ENCODE data around the gene PTPRA. TPM values are rescaled to one million over a fixed set of nuclear protein-coding genes. Genes with fewer than 3 reads are reported as not detected.
A peak's percentile ranks its signal among the peaks of the same experiment; 100 is the strongest.

Gene PTPRA
- total and polyA plus RNA-seq, 2 experiments from 2014 or later = 45.1 to 51.8 TPM

GRCh38 chr20:3042625-3043024 lies 169.3 kb downstream of the PTPRA start:
- Histone ChIP-seq H3K4me1 (ENCODE audit: insufficient read depth) (peaks cover 26% of the 10 kb centered on the region), H3K9me2 (replicated peaks; ENCODE audit: insufficient read depth) (no peaks in the 10 kb centered on the region), H3K4me3 (no peak overlapping the region), H3K9me3 (ENCODE audit: low read depth) (no peaks in the 10 kb centered on the region), H2AFZ (no peak overlapping the region), H3K27ac (peak overlapping the region; percentile 85), H3K79me2 (peaks cover 13% of the 10 kb centered on the region), H3K4me2 (no peak overlapping the region), H3K27me3 (no peaks in the 10 kb centered on the region), H3K36me3 (replicated peaks; ENCODE audit: insufficient read depth, low read depth) (no peaks in the 10 kb centered on the region), H4K20me1 (ENCODE audit: insufficient read depth, poor library complexity, severe bottlenecking) (no peaks in the 10 kb centered on the region)
- 88% methylated on average over 5 of the region's 5 CpGs for WGBS (ENCODE audit: low lambda C conversion rate, missing lambda C conversion rate)
- no peak for DNase-seq (ENCODE audit: low spot score)
- TF ChIP-seq EZH2 (IDR thresholded peaks at IDR 0.05; ENCODE audit: borderline replicate concordance) (no peak), EZH2phosphoT487 (IDR thresholded peaks at IDR 0.05; ENCODE audit: low read depth, severe bottlenecking, unreplicated experiment) (no peak), CTCF (IDR thresholded peaks at IDR 0.05; ENCODE audit: poor library complexity) (no peak)

GRCh38 chr20:3043322-3043721 lies 170.0 kb downstream of the PTPRA start, which contains the start of gene GNRH2:
Gene GNRH2 (plus strand): TSS chr20:3043622. CDS start chr20:3044415, 793 bp downstream.
- peaks cover 23% of the 10 kb centered on the region for H3K4me1 ChIP-seq (ENCODE audit: insufficient read depth)
- H3K4me3 ChIP-seq = no peak within 1 kb of the TSS
- no peaks in the 10 kb centered on the region for H3K36me3 ChIP-seq (replicated peaks; ENCODE audit: insufficient read depth, low read depth)
- H3K4me2 ChIP-seq = no peak within 1 kb of the TSS
- DNase-seq (ENCODE audit: low spot score) = no peak
- no peak for TF ChIP-seq CTCF (IDR thresholded peaks at IDR 0.05; ENCODE audit: poor library complexity)
- no peak for TF ChIP-seq EZH2phosphoT487 (IDR thresholded peaks at IDR 0.05; ENCODE audit: low read depth, severe bottlenecking, unreplicated experiment)
- no peak for TF ChIP-seq EZH2 (IDR thresholded peaks at IDR 0.05; ENCODE audit: borderline replicate concordance)
- no peak within 1 kb of the TSS for H2AFZ ChIP-seq
- H3K27ac ChIP-seq = peak within 1 kb of the TSS; percentile 85
- H3K79me2 ChIP-seq = peaks cover 18% of the 10 kb centered on the region
- no peaks in the 10 kb centered on the region for H3K27me3 ChIP-seq
- H3K9me3 ChIP-seq (ENCODE audit: low read depth) = no peaks in the 10 kb centered on the region
- WGBS (ENCODE audit: low lambda C conversion rate, missing lambda C conversion rate) = 88% methylated on average over 2 of the region's 3 CpGs
- H3K9me2 ChIP-seq (replicated peaks; ENCODE audit: insufficient read depth) = no peaks in the 10 kb centered on the region
- H4K20me1 ChIP-seq (ENCODE audit: insufficient read depth, poor library complexity, severe bottlenecking) = no peaks in the 10 kb centered on the region

GRCh38 chr20:3044336-3044965 lies 171.2 kb downstream of the PTPRA start:
- H3K36me3 ChIP-seq (replicated peaks; ENCODE audit: insufficient read depth, low read depth) = no peaks in the 10 kb centered on the region
- WGBS (ENCODE audit: low lambda C conversion rate, missing lambda C conversion rate) = 100% methylated on average over 8 of the region's 8 CpGs
- H3K79me2 ChIP-seq = peaks cover 18% of the 10 kb centered on the region
- H4K20me1 ChIP-seq (ENCODE audit: insufficient read depth, poor library complexity, severe bottlenecking) = no peaks in the 10 kb centered on the region
- no peaks in the 10 kb centered on the region for H3K27me3 ChIP-seq
- no peak overlapping the region for H3K4me3 ChIP-seq
- H3K27ac ChIP-seq = peak overlapping the region; percentile 98
- H3K9me3 ChIP-seq (ENCODE audit: low read depth) = no peaks in the 10 kb centered on the region
- H3K4me2 ChIP-seq = peak overlapping the region; percentile 88
- TF ChIP-seq EZH2 (IDR thresholded peaks at IDR 0.05; ENCODE audit: borderline replicate concordance) (no peak), CTCF (IDR thresholded peaks at IDR 0.05; ENCODE audit: poor library complexity) (no peak), EZH2phosphoT487 (IDR thresholded peaks at IDR 0.05; ENCODE audit: low read depth, severe bottlenecking, unreplicated experiment) (no peak)
- H3K9me2 ChIP-seq (replicated peaks; ENCODE audit: insufficient read depth) = no peaks in the 10 kb centered on the region
- H3K4me1 ChIP-seq (ENCODE audit: insufficient read depth) = peaks cover 23% of the 10 kb centered on the region
- DNase-seq (ENCODE audit: low spot score) = no peak
- H2AFZ ChIP-seq = no peak overlapping the region

Data from hepatocyte (in vitro differentiated cells).